ENCODE measurements around the gene TMC1. TPM values are rescaled to one million over a fixed set of nuclear protein-coding genes. Genes with fewer than 3 reads are reported as not detected.

TMC1 gene
- total and polyA plus RNA-seq, 2 experiments from 2014 or later, result not detected

GRCh38 chr9:72622186-72622585 lies 100.8 kb downstream of the TMC1 start:
- H3K4me1 ChIP-seq (ENCODE audit: low read depth), result no peaks in the 10 kb centered on the region
- no peak for TF ChIP-seq CTCF (IDR thresholded peaks at IDR 0.05; ENCODE audit: low read depth, low read length)
- no peaks in the 10 kb centered on the region for H3K9me3 ChIP-seq (ENCODE audit: low read depth)
- no peak for DNase-seq (ENCODE audit: low read depth in 1 of 2, low spot score in 1 of 2)
- H3K27ac ChIP-seq, result no peak overlapping the region
- no peaks in the 10 kb centered on the region for H3K27me3 ChIP-seq
- H3K4me3 ChIP-seq, result no peak overlapping the region
- H3K36me3 ChIP-seq, result no peaks in the 10 kb centered on the region

GRCh38 chr9:72623156-72623555 lies 101.7 kb downstream of the TMC1 start:
- no peaks in the 10 kb centered on the region for H3K27me3 ChIP-seq
- H3K27ac ChIP-seq, result no peak overlapping the region
- no peaks in the 10 kb centered on the region for H3K9me3 ChIP-seq (ENCODE audit: low read depth)
- H3K36me3 ChIP-seq, result no peaks in the 10 kb centered on the region
- no peak overlapping the region for H3K4me3 ChIP-seq
- no peak for TF ChIP-seq CTCF (IDR thresholded peaks at IDR 0.05; ENCODE audit: low read depth, low read length)
- peak in 1 of 2 donors; percentile 19 for DNase-seq (ENCODE audit: low read depth in 1 of 2, low spot score in 1 of 2)
- no peaks in the 10 kb centered on the region for H3K4me1 ChIP-seq (ENCODE audit: low read depth)

- H3K27ac ChIP-seq, result no peak overlapping the region
- no peaks in the 10 kb centered on the region for H3K27me3 ChIP-seq
- TF ChIP-seq CTCF (IDR thresholded peaks at IDR 0.05; ENCODE audit: low read depth, low read length), result no peak
- H3K9me3 ChIP-seq (ENCODE audit: low read depth), result no peaks in the 10 kb centered on the region
- no peaks in the 10 kb centered on the region for H3K4me1 ChIP-seq (ENCODE audit: low read depth)
- no peak overlapping the region for H3K4me3 ChIP-seq
- DNase-seq (ENCODE audit: low read depth in 1 of 2, low spot score in 1 of 2), result no peak
- H3K36me3 ChIP-seq, result no peaks in the 10 kb centered on the region
Observed at GRCh38 chr9:72627147-72627546, 105.7 kb downstream of the TMC1 start.

GRCh38 chr9:72627956-72628540 lies 106.6 kb downstream of the TMC1 start:
- no peak for TF ChIP-seq CTCF (IDR thresholded peaks at IDR 0.05; ENCODE audit: low read depth, low read length)
- DNase-seq (ENCODE audit: low read depth in 1 of 2, low spot score in 1 of 2), result no peak
- no peaks in the 10 kb centered on the region for H3K36me3 ChIP-seq
- no peaks in the 10 kb centered on the region for H3K4me1 ChIP-seq (ENCODE audit: low read depth)
- H3K4me3 ChIP-seq, result no peak overlapping the region
- H3K27ac ChIP-seq, result no peak overlapping the region
- H3K9me3 ChIP-seq (ENCODE audit: low read depth), result no peaks in the 10 kb centered on the region
- no peaks in the 10 kb centered on the region for H3K27me3 ChIP-seq

- Histone ChIP-seq H3K36me3 (no peaks in the 10 kb centered on the region), H3K27me3 (no peaks in the 10 kb centered on the region), H3K4me3 (no peak overlapping the region), H3K9me3 (ENCODE audit: low read depth) (no peaks in the 10 kb centered on the region), H3K27ac (no peak overlapping the region), H3K4me1 (ENCODE audit: low read depth) (no peaks in the 10 kb centered on the region)
- DNase-seq (ENCODE audit: low read depth in 1 of 2, low spot score in 1 of 2), result peak in 1 of 2 donors; percentile 24
- no peak for TF ChIP-seq CTCF (IDR thresholded peaks at IDR 0.05; ENCODE audit: low read depth, low read length)
Observed at GRCh38 chr9:72633966-72634365, 112.6 kb downstream of the TMC1 start.

Data from cardiac muscle cell (in vitro differentiated cells and primary cell).